ENCODE data around the gene NCR2.

The NCR2 gene

DNA sequence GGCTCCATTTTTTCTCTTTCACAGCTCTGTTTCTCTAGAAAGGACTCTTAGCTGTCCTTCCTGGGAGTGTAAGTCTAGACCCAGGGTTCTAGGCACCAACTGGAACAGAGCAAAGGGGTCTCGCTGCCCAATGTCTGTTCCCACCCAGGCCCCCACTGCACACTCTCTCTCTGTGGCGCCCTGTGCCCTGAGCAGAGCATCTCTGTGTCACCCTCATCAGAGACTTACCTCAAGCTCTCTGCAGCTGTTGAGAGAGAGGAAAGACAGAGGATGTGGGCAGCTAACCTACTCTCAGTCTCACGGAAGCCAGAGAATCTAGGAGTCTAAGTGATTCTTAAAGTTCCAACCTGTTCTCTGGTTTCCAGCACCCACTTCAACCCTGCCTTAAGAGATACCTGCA, 9.5 kb downstream of the NCR2 start:
- TF ChIP-seq EP300 (IDR thresholded peaks at IDR 0.05; ENCODE audit: borderline replicate concordance), result no peak
- TF ChIP-seq TCF12 (IDR thresholded peaks at IDR 0.05; ENCODE audit: low read depth), result no peak
- TF ChIP-seq TEAD4 (IDR thresholded peaks at IDR 0.05), result no peak
- no peak for TF ChIP-seq CEBPB (IDR thresholded peaks at IDR 0.05)
- no peak for TF ChIP-seq CREB1 (IDR thresholded peaks at IDR 0.05; ENCODE audit: low read depth)
- TF ChIP-seq YY1 (IDR thresholded peaks at IDR 0.05; ENCODE audit: low read depth), result no peak
- TF ChIP-seq, protein P1, sequence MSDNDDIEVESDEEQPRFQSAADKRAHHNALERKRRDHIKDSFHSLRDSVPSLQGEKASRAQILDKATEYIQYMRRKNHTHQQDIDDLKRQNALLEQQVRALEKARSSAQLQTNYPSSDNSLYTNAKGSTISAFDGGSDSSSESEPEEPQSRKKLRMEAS (IDR thresholded peaks at IDR 0.05), result no peak

DNA sequence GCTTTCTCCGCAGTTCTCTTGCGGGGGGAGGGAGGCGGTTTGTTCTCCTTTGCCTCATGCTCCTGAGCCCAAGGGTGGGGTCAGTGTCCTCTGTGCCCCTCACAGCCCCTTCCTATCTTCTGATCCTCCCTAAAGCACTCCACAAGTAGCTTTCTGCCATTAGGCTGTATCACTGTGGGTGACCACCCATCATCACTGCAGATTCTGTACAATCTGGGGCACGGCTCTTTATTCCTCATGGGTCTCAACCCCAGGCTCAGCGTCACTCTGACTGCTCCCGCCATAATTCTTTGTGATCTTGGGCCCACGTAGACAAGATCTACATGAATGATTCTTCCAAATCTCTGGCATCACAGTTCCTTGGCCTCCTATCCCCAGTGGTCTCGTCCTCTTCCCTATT, 10.5 kb downstream of the NCR2 start:
- TF ChIP-seq RAD21 (IDR thresholded peaks at IDR 0.05; ENCODE audit: low read depth), result no peak
- TF ChIP-seq, protein P2, sequence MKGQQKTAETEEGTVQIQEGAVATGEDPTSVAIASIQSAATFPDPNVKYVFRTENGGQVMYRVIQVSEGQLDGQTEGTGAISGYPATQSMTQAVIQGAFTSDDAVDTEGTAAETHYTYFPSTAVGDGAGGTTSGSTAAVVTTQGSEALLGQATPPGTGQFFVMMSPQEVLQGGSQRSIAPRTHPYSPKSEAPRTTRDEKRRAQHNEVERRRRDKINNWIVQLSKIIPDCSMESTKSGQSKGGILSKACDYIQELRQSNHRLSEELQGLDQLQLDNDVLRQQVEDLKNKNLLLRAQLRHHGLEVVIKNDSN (IDR thresholded peaks at IDR 0.05), result no peak
- no peak for TF ChIP-seq EP300 (IDR thresholded peaks at IDR 0.05; ENCODE audit: borderline replicate concordance)
- TF ChIP-seq ZBTB7A (IDR thresholded peaks at IDR 0.05; ENCODE audit: low read depth), result no peak
- TF ChIP-seq, protein P1 (IDR thresholded peaks at IDR 0.05), result no peak
- TF ChIP-seq FOXM1 (IDR thresholded peaks at IDR 0.05; ENCODE audit: borderline replicate concordance, low read depth), result no peak
- no peak for TF ChIP-seq TAF1 (IDR thresholded peaks at IDR 0.05; ENCODE audit: low read depth)
- TF ChIP-seq TCF12 (IDR thresholded peaks at IDR 0.05; ENCODE audit: low read depth), result no peak
- no peak for TF ChIP-seq TEAD4 (IDR thresholded peaks at IDR 0.05)
- TF ChIP-seq, protein P3, sequence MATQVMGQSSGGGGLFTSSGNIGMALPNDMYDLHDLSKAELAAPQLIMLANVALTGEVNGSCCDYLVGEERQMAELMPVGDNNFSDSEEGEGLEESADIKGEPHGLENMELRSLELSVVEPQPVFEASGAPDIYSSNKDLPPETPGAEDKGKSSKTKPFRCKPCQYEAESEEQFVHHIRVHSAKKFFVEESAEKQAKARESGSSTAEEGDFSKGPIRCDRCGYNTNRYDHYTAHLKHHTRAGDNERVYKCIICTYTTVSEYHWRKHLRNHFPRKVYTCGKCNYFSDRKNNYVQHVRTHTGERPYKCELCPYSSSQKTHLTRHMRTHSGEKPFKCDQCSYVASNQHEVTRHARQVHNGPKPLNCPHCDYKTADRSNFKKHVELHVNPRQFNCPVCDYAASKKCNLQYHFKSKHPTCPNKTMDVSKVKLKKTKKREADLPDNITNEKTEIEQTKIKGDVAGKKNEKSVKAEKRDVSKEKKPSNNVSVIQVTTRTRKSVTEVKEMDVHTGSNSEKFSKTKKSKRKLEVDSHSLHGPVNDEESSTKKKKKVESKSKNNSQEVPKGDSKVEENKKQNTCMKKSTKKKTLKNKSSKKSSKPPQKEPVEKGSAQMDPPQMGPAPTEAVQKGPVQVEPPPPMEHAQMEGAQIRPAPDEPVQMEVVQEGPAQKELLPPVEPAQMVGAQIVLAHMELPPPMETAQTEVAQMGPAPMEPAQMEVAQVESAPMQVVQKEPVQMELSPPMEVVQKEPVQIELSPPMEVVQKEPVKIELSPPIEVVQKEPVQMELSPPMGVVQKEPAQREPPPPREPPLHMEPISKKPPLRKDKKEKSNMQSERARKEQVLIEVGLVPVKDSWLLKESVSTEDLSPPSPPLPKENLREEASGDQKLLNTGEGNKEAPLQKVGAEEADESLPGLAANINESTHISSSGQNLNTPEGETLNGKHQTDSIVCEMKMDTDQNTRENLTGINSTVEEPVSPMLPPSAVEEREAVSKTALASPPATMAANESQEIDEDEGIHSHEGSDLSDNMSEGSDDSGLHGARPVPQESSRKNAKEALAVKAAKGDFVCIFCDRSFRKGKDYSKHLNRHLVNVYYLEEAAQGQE (IDR thresholded peaks at IDR 0.05; ENCODE audit: low read depth), result no peak
- no peak for TF ChIP-seq CEBPB (IDR thresholded peaks at IDR 0.05)
- TF ChIP-seq EGR1 (IDR thresholded peaks at IDR 0.05), result no peak
- no peak for TF ChIP-seq YY1 (IDR thresholded peaks at IDR 0.05; ENCODE audit: low read depth)
- no peak for TF ChIP-seq CREB1 (IDR thresholded peaks at IDR 0.05; ENCODE audit: low read depth)
- TF ChIP-seq NFIC (IDR thresholded peaks at IDR 0.05), result no peak

DNA sequence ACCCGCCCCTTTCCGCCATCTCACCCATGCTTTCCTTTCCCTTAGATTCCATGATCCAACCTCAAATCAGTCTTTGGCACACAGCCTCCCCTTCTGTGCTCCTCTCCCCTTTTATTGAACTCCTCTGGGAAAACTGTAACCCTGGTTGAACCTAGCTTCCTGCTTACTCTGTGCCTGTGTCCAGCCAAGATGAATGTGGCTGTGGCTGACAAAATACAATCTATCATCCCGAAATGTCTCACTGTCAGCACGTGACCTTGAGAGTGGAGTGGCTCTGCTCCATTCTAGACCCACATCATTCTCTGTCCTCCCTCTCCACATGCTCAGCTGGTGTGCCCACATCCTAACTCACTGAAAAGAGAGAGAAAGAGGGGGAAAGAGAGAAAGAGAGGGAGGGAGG, 11.0 kb downstream of the NCR2 start:
- TF ChIP-seq YY1 (IDR thresholded peaks at IDR 0.05; ENCODE audit: low read depth), result no peak
- TF ChIP-seq EP300 (IDR thresholded peaks at IDR 0.05; ENCODE audit: borderline replicate concordance), result no peak
- no peak for TF ChIP-seq TCF12 (IDR thresholded peaks at IDR 0.05; ENCODE audit: low read depth)
- no peak for TF ChIP-seq CREB1 (IDR thresholded peaks at IDR 0.05; ENCODE audit: low read depth)
- TF ChIP-seq, protein P3 (IDR thresholded peaks at IDR 0.05; ENCODE audit: low read depth), result no peak
- no peak for TF ChIP-seq RAD21 (IDR thresholded peaks at IDR 0.05; ENCODE audit: low read depth)
- no peak for TF ChIP-seq CEBPB (IDR thresholded peaks at IDR 0.05)
- TF ChIP-seq, protein P1 (IDR thresholded peaks at IDR 0.05), result no peak
- no peak for TF ChIP-seq TAF1 (IDR thresholded peaks at IDR 0.05; ENCODE audit: low read depth)
- no peak for TF ChIP-seq FOXM1 (IDR thresholded peaks at IDR 0.05; ENCODE audit: borderline replicate concordance, low read depth)
- TF ChIP-seq, protein P2 (IDR thresholded peaks at IDR 0.05), result no peak
- TF ChIP-seq NFIC (IDR thresholded peaks at IDR 0.05), result no peak
- TF ChIP-seq ZBTB7A (IDR thresholded peaks at IDR 0.05; ENCODE audit: low read depth), result no peak

DNA sequence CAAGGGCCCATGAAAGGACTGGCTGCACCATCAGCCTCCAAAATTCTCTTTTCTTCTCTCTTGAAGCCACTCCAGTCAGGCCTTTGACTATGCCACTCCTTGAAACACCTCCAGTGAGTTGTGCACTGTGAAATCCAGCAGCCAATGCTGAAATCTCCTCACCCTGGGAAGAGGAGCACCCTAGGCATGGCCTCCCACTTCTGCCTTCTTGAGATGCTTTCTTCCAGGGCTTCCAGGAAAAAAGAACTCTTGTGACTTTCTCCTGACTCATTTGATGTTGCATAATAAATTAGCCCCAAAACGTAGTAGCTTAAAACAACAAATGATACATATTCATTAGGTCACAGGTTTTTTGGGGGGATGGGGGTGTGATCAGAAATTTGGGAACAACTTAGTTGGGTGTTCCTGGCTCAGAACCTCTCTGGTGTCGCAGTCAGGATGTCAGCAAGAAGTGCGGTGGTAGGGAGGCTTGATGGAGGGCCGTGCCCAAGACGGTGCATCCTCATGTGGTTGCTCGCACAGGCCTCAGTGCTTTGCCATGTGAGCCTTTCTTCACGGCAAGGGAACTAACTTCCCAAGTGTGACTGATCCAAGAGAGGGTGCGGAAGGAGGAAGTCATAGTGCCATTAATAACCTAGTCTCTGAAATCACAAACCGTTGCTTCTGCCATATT, 12.1 kb downstream of the NCR2 start:
- no peak for TF ChIP-seq EGR1 (IDR thresholded peaks at IDR 0.05)
- TF ChIP-seq, protein P1 (IDR thresholded peaks at IDR 0.05), result no peak
- TF ChIP-seq TAF1 (IDR thresholded peaks at IDR 0.05; ENCODE audit: low read depth), result no peak

DNA sequence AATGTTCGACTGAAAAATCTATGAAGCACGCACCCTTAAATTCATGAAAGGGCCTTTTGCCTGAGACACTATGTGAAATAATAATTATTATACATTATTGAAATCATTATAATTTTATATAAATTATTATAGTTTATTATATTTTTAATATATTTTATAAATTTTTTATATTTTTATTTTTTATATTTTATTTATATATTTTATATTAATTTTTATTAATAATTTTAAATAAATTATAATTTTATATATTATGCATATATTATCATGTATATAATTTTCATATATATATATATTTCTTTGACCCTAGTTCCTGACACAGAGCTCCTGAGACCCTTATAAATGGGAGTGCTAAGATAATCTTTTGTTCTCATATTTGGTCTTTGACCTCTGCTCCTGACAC, 13.5 kb downstream of the NCR2 start:
- TF ChIP-seq, protein P2 (IDR thresholded peaks at IDR 0.05), result no peak
- no peak for TF ChIP-seq EGR1 (IDR thresholded peaks at IDR 0.05)
- no peak for TF ChIP-seq EP300 (IDR thresholded peaks at IDR 0.05; ENCODE audit: borderline replicate concordance)
- TF ChIP-seq YY1 (IDR thresholded peaks at IDR 0.05; ENCODE audit: low read depth), result no peak
- TF ChIP-seq FOXM1 (IDR thresholded peaks at IDR 0.05; ENCODE audit: borderline replicate concordance, low read depth), result no peak
- TF ChIP-seq TEAD4 (IDR thresholded peaks at IDR 0.05), result no peak
- no peak for TF ChIP-seq TAF1 (IDR thresholded peaks at IDR 0.05; ENCODE audit: low read depth)
- TF ChIP-seq, protein P1 (IDR thresholded peaks at IDR 0.05), result no peak
- TF ChIP-seq CREB1 (IDR thresholded peaks at IDR 0.05; ENCODE audit: low read depth), result no peak
- TF ChIP-seq ZBTB7A (IDR thresholded peaks at IDR 0.05; ENCODE audit: low read depth), result no peak
- no peak for TF ChIP-seq TCF12 (IDR thresholded peaks at IDR 0.05; ENCODE audit: low read depth)

Data from Ishikawa (cell line).